Lung (tissue), 12 donors: Measurements from ENCODE around the gene DHX15. TPM values are rescaled to one million over a fixed set of nuclear protein-coding genes. Genes with fewer than 3 reads are reported as not detected.

ENCODE experiments used
- ATAC-seq: fragments of 200-7000 bp; cut with Tn5 transposase; one replicate; pipeline ENCODE4 v1.9.1; 2020; ENCODE audit warnings: moderate number of reproducible peaks; ENCODE audit not compliant: insufficient read depth, low FRiP score
- DNase-seq, 3 donors: peaks; one replicate each; pipeline ENCODE4 v3.0.0-alpha.2; 2013 to 2017
- H3K27ac ChIP-seq, 2 donors: one replicate each; pipeline ENCODE4 v1.5.1; 2013; ENCODE audit warnings: mild to moderate bottlenecking in 2 of 2, moderate library complexity in 2 of 2, control low read depth in 1 of 2, inconsistent platforms in 1 of 2, low read depth in 1 of 2, low read length in 1 of 2
- H3K27me3 ChIP-seq, 3 donors: one replicate each; pipeline ENCODE4 v1.5.1; 2013; ENCODE audit warnings: low read length in 2 of 3; ENCODE audit not compliant: control insufficient read depth in 3 of 3, insufficient read depth in 3 of 3
- H3K36me3 ChIP-seq, 4 donors: one replicate each; pipeline ENCODE4 v1.5.1; 2013; ENCODE audit warnings: low read length in 4 of 4, mild to moderate bottlenecking in 1 of 4, moderate library complexity in 1 of 4; ENCODE audit not compliant: control insufficient read depth in 4 of 4, insufficient read depth in 4 of 4
- H3K4me1 ChIP-seq, 5 donors: one replicate each; pipeline ENCODE4 v1.5.1; 2013; ENCODE audit warnings: low read length in 5 of 5, mild to moderate bottlenecking in 2 of 5, moderate library complexity in 1 of 5; ENCODE audit not compliant: control insufficient read depth in 5 of 5, insufficient read depth in 5 of 5
- H3K4me3 ChIP-seq: one replicate; pipeline ENCODE4 v1.5.1; 2013; ENCODE audit warnings: mild to moderate bottlenecking, control low read depth, moderate library complexity
- H3K9ac ChIP-seq, 2 donors: one replicate each; pipeline ENCODE4 v1.5.1; 2013; ENCODE audit warnings: low read length in 2 of 2, control low read depth in 1 of 2; ENCODE audit not compliant: insufficient read depth in 1 of 2
- H3K9me3 ChIP-seq, 4 donors: one replicate each; pipeline ENCODE4 v1.5.1; 2013; ENCODE audit warnings: low read length in 3 of 4, mild to moderate bottlenecking in 1 of 4, moderate library complexity in 1 of 4; ENCODE audit not compliant: control insufficient read depth in 4 of 4, insufficient read depth in 3 of 4
- CTCF ChIP-seq: IDR thresholded peaks from 2 replicates; pipeline ENCODE4 v1.5.1; 2012; ENCODE audit warnings: mild to moderate bottlenecking; ENCODE audit errors: control extremely low read depth, extremely low read depth
- WGBS, 2 donors: extraction: QIAGEN DNeasy Blood & Tissue Kit; methylation state at CpG; one replicate each; pipeline ENCODE4 v1.1.7; 2013; 5-methylcytosine and 5-hydroxymethylcytosine counted together
- polyA plus RNA-seq, 2 donors: library from polyadenylated mRNA; stranded (reverse); fragments of 200-250 nt; gene quantifications; one replicate each; pipeline ENCODE4 v1.2.1, GENCODE V29; 2013
- total RNA-seq, 2 donors: library from RNA; depleted of rRNA in 1 of 2; stranded (reverse); fragments of >200 nt in 1 of 2; gene quantifications; one replicate each; pipeline ENCODE4 v1.2.1, GENCODE V29; 2014 to 2021
- donor health status: control.
- donor health status: control.
- donor health status: Bipolar disorder and iron deficiency.
- donor health status: healthy.
- donor health status: DM: yes; HTN: yes; CAD: no.

The DHX15 gene
- total and polyA plus RNA-seq, 4 donors, result 60.3 to 292 (median 88.0) TPM

- no peak for ATAC-seq
Measured at GRCh38 chr4:24601121-24601520, 16.8 kb upstream of the DHX15 start.

GRCh38 chr4:24599275-24599674 is 14.9 kb upstream of the DHX15 start:
- Histone ChIP-seq H3K36me3 (no peaks in the 10 kb centered on the region), H3K4me3 (no peak overlapping the region), H3K9ac (no peak overlapping the region), H3K4me1 (peaks cover 0 to 4% (median under 1%) of the 10 kb centered on the region in 5 donors), H3K27me3 (no peaks in the 10 kb centered on the region), H3K27ac (no peak overlapping the region), H3K9me3 (no peaks in the 10 kb centered on the region)
- DNase-seq (no peak), ATAC-seq (no peak)
- no peak for TF ChIP-seq CTCF
- WGBS, 2 donors, result 93 to 94% methylated on average over 22 of the region's 22 CpGs

More at GRCh38 chr4:24601121-24601520, 16.8 kb upstream of the DHX15 start:
- Histone ChIP-seq H3K27ac (no peak overlapping the region), H3K9me3 (no peaks in the 10 kb centered on the region), H3K27me3 (no peaks in the 10 kb centered on the region), H3K9ac (no peak overlapping the region), H3K4me3 (no peak overlapping the region), H3K4me1 (peaks cover 0 to 4% (median 0%) of the 10 kb centered on the region in 5 donors), H3K36me3 (no peaks in the 10 kb centered on the region)
- DNase-seq, result no peak
- 84 to 93% methylated on average over 1 of the region's 1 CpG for WGBS, 2 donors
- no peak for TF ChIP-seq CTCF

GRCh38 chr4:24598025-24598424 is 13.7 kb upstream of the DHX15 start:
- WGBS, 2 donors, result 74 to 85% methylated on average over 8 of the region's 8 CpGs
- peaks cover 0 to 4% (median 0%) of the 10 kb centered on the region in 5 donors for H3K4me1 ChIP-seq
- no peaks in the 10 kb centered on the region for H3K9me3 ChIP-seq
- peak; percentile 80 for ATAC-seq
- TF ChIP-seq CTCF, result no peak
- no peaks in the 10 kb centered on the region for H3K27me3 ChIP-seq
- H3K9ac ChIP-seq, result no peak overlapping the region
- H3K4me3 ChIP-seq, result no peak overlapping the region
- DNase-seq, result peak; percentile 35 to 76 (median 66)
- no peaks in the 10 kb centered on the region for H3K36me3 ChIP-seq
- H3K27ac ChIP-seq, result peak overlapping the region in 1 of 2 donors; percentile 68

GRCh38 chr4:24595659-24596058 is 11.3 kb upstream of the DHX15 start:
- Histone ChIP-seq H3K36me3 (no peaks in the 10 kb centered on the region), H3K9ac (no peak overlapping the region), H3K4me3 (no peak overlapping the region), H3K4me1 (peaks cover 0 to 4% (median 0%) of the 10 kb centered on the region in 5 donors), H3K27me3 (no peaks in the 10 kb centered on the region), H3K9me3 (peaks cover 0 to 2% (median 0%) of the 10 kb centered on the region in 4 donors), H3K27ac (no peak overlapping the region)
- no peak for DNase-seq
- 65 to 85% methylated on average over 2 of the region's 2 CpGs for WGBS, 2 donors
- no peak for TF ChIP-seq CTCF
- ATAC-seq, result no peak
